C4-2B (cell line): ENCODE measurements around the gene KIAA0408.
"Not testable (repeated sequence)": the region's sequence is repeated elsewhere in the genome, so short reads cannot be mapped to it uniquely, and the experiment has no call there.

Source experiments
- ZFX ChIP-seq: fragments of 450-650 bp; IDR thresholded peaks from 2 replicates; pipeline ENCODE4 v1.6.1; 2017
- TF ChIP-seq, protein P1 (sequence below): fragments of 450-650 bp; conservative IDR thresholded peaks from 2 replicates; pipeline ENCODE4 v1.5.1; 2017; ENCODE audit warnings: mild to moderate bottlenecking

DNA sequence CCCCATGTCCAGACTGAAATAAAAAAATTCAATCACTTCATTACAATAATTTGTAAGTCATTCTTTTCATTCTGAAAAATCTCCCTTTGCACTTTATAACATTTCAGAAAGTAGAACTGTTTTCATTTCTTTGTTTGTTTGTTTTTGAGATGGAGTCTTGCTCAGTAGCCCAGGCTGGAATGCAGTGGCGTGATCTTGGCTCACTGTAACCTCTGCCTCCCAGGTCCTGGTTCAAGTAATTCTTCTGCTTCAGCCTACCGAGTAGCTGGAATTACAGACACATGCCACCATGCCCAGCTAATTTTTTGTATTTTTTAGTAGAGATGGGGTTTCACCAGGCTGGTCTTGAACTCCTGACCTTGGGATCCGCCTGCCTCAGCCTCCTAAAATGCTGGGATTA lies 38.0 kb downstream of the KIAA0408 start:
- TF ChIP-seq, protein P1, sequence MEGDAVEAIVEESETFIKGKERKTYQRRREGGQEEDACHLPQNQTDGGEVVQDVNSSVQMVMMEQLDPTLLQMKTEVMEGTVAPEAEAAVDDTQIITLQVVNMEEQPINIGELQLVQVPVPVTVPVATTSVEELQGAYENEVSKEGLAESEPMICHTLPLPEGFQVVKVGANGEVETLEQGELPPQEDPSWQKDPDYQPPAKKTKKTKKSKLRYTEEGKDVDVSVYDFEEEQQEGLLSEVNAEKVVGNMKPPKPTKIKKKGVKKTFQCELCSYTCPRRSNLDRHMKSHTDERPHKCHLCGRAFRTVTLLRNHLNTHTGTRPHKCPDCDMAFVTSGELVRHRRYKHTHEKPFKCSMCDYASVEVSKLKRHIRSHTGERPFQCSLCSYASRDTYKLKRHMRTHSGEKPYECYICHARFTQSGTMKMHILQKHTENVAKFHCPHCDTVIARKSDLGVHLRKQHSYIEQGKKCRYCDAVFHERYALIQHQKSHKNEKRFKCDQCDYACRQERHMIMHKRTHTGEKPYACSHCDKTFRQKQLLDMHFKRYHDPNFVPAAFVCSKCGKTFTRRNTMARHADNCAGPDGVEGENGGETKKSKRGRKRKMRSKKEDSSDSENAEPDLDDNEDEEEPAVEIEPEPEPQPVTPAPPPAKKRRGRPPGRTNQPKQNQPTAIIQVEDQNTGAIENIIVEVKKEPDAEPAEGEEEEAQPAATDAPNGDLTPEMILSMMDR, result not testable (repeated sequence)
- not testable (repeated sequence) for TF ChIP-seq ZFX
